Measurements from ENCODE around the gene METRNL.
"Not testable (repeated sequence)": the region's sequence is repeated elsewhere in the genome, so short reads cannot be mapped to it uniquely, and the experiment has no call there.

METRNL gene

GRCh38 chr17:83135692-83136091, 56.3 kb downstream of the METRNL start:
- no peak overlapping the region for H3K4me3 ChIP-seq (ENCODE audit: severe bottlenecking)
- no peaks in the 10 kb centered on the region for H3K9me3 ChIP-seq (ENCODE audit: severe bottlenecking)
- no peak overlapping the region for H3K27ac ChIP-seq (ENCODE audit: poor library complexity, severe bottlenecking)
- no peaks in the 10 kb centered on the region for H3K4me1 ChIP-seq (ENCODE audit: insufficient read depth, poor library complexity, severe bottlenecking)
- no peak for DNase-seq (ENCODE audit: low spot score)
- no peaks in the 10 kb centered on the region for H3K36me3 ChIP-seq (ENCODE audit: low read depth)
- ATAC-seq (ENCODE audit: low read depth): no peak
- H3K27me3 ChIP-seq (ENCODE audit: insufficient read depth, poor library complexity, severe bottlenecking): peaks cover 11% of the 10 kb centered on the region
- no peak for TF ChIP-seq CTCF (IDR thresholded peaks at IDR 0.05; ENCODE audit: poor library complexity, severe bottlenecking)

DNA sequence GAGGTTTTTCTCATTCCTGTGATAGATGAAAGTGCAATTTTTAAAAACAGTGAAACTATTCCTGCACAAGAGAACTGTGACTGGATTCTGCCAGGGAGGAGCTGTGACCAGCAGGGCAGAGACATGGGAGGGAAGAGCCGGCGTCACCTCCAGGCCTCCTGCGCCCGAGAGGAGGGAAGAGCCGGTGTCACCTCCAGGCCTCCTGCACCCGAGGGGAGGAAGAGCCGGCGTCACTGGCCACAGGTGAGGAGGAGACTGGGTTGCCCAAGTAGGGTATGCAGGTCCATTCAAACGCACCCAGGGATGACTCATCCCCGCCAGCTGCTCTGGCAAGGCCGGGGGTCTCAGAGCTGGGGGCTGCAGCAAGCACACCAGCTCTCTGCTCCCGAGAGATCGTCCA, 56.7 kb downstream of the METRNL start:
- H3K36me3 ChIP-seq (ENCODE audit: low read depth): no peaks in the 10 kb centered on the region
- peaks cover 7% of the 10 kb centered on the region for H3K27me3 ChIP-seq (ENCODE audit: insufficient read depth, poor library complexity, severe bottlenecking)
- TF ChIP-seq CTCF (IDR thresholded peaks at IDR 0.05; ENCODE audit: poor library complexity, severe bottlenecking): no peak
- ATAC-seq (ENCODE audit: low read depth) (no peak), DNase-seq (ENCODE audit: low spot score) (no peak)
- H3K27ac ChIP-seq (ENCODE audit: poor library complexity, severe bottlenecking): no peak overlapping the region
- H3K9me3 ChIP-seq (ENCODE audit: severe bottlenecking): peaks cover 2% of the 10 kb centered on the region
- H3K4me1 ChIP-seq (ENCODE audit: insufficient read depth, poor library complexity, severe bottlenecking): no peaks in the 10 kb centered on the region
- H3K4me3 ChIP-seq (ENCODE audit: severe bottlenecking): no peak overlapping the region

DNA sequence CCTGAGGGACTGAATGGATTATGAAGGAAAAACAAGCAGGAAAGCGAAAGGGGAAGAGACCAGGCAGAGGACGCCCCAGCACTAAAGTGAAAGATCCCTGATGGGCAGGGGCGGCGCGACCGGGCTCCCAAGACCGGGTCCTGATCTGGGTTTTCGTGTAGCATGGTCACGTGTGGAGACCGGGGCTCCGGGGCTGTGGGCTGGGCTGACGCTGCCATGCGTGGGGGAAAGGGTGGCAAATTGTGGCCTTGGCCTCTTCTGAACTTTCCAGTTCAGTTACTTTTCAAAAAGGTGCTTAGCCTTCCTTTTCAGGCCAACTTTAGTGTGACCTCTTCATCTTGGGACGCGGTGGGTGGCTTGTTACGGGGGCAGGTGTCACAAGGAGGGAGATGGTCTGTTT, 57.5 kb downstream of the METRNL start:
- peaks cover 7% of the 10 kb centered on the region for H3K27me3 ChIP-seq (ENCODE audit: insufficient read depth, poor library complexity, severe bottlenecking)
- H3K27ac ChIP-seq (ENCODE audit: poor library complexity, severe bottlenecking): no peak overlapping the region
- no peak overlapping the region for H3K4me3 ChIP-seq (ENCODE audit: severe bottlenecking)
- no peaks in the 10 kb centered on the region for H3K36me3 ChIP-seq (ENCODE audit: low read depth)
- no peak for DNase-seq (ENCODE audit: low spot score)
- no peaks in the 10 kb centered on the region for H3K4me1 ChIP-seq (ENCODE audit: insufficient read depth, poor library complexity, severe bottlenecking)
- TF ChIP-seq CTCF (IDR thresholded peaks at IDR 0.05; ENCODE audit: poor library complexity, severe bottlenecking): no peak
- peaks cover 5% of the 10 kb centered on the region for H3K9me3 ChIP-seq (ENCODE audit: severe bottlenecking)
- ATAC-seq (ENCODE audit: low read depth): no peak

DNA sequence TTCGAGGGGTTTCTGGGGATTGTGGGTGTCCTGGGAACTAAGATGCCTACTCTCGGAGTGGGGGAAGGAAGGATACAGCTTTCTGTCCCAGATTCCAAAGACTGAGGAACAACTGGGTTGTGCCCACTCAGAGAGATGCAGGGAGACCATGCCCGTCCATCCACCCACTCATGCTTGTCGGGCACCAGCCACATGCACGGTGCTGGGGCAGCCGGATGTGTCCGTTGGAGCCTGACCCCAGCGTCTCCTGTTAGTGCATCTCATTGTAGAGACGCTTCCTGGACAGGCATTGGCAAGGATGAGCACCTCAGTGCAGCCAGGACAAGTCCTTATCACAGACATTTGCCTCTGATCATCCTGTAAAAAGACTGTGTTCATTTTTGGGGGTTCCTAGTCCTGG, 58.1 kb downstream of the METRNL start:
- no peak for TF ChIP-seq CTCF (IDR thresholded peaks at IDR 0.05; ENCODE audit: poor library complexity, severe bottlenecking)
- Histone ChIP-seq H3K4me3 (ENCODE audit: severe bottlenecking) (no peak overlapping the region), H3K36me3 (ENCODE audit: low read depth) (no peaks in the 10 kb centered on the region), H3K27ac (ENCODE audit: poor library complexity, severe bottlenecking) (no peak overlapping the region), H3K27me3 (ENCODE audit: insufficient read depth, poor library complexity, severe bottlenecking) (peaks cover 7% of the 10 kb centered on the region), H3K9me3 (ENCODE audit: severe bottlenecking) (peaks cover 6% of the 10 kb centered on the region), H3K4me1 (ENCODE audit: insufficient read depth, poor library complexity, severe bottlenecking) (no peaks in the 10 kb centered on the region)
- no peak for ATAC-seq (ENCODE audit: low read depth)
- no peak for DNase-seq (ENCODE audit: low spot score)

GRCh38 chr17:83138820-83139219, 59.4 kb downstream of the METRNL start:
- Histone ChIP-seq H3K27ac (ENCODE audit: poor library complexity, severe bottlenecking) (no peak overlapping the region), H3K9me3 (ENCODE audit: severe bottlenecking) (peaks cover 6% of the 10 kb centered on the region), H3K4me3 (ENCODE audit: severe bottlenecking) (no peak overlapping the region), H3K36me3 (ENCODE audit: low read depth) (no peaks in the 10 kb centered on the region), H3K4me1 (ENCODE audit: insufficient read depth, poor library complexity, severe bottlenecking) (no peaks in the 10 kb centered on the region), H3K27me3 (ENCODE audit: insufficient read depth, poor library complexity, severe bottlenecking) (peaks cover 7% of the 10 kb centered on the region)
- DNase-seq (ENCODE audit: low spot score) (no peak), ATAC-seq (ENCODE audit: low read depth) (no peak)
- TF ChIP-seq CTCF (IDR thresholded peaks at IDR 0.05; ENCODE audit: poor library complexity, severe bottlenecking): no peak

- H3K27me3 ChIP-seq (ENCODE audit: insufficient read depth, poor library complexity, severe bottlenecking); ATAC-seq (ENCODE audit: low read depth): not testable (repeated sequence)
Observed at GRCh38 chr17:83139541-83140248, 60.3 kb downstream of the METRNL start.

DNA sequence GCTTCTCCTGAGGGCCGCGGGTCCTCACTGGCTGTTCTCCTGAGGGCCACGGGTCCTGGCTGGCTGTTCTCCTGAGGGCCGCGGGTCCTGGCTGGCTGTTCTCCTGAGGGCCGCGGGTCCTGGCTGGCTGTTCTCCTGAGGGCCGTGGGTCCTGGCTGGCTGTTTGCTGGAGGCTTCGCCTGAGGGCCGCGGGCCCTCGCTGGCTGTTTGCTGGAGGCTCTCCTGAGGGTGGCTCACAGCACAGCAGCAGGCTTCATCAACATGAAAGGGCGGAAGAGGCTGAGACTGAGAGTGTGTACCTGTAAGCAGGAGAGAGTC, 60.8 kb downstream of the METRNL start:
- not testable (repeated sequence) for H3K36me3 ChIP-seq (ENCODE audit: low read depth); H3K4me1 ChIP-seq (ENCODE audit: insufficient read depth, poor library complexity, severe bottlenecking); H3K4me3 ChIP-seq (ENCODE audit: severe bottlenecking); H3K27me3 ChIP-seq (ENCODE audit: insufficient read depth, poor library complexity, severe bottlenecking); H3K27ac ChIP-seq (ENCODE audit: poor library complexity, severe bottlenecking); ATAC-seq (ENCODE audit: low read depth); DNase-seq (ENCODE audit: low spot score); H3K9me3 ChIP-seq (ENCODE audit: severe bottlenecking)

More at GRCh38 chr17:83139541-83140248, 60.3 kb downstream of the METRNL start:
- not testable (repeated sequence) for H3K27ac ChIP-seq (ENCODE audit: poor library complexity, severe bottlenecking); H3K36me3 ChIP-seq (ENCODE audit: low read depth); H3K9me3 ChIP-seq (ENCODE audit: severe bottlenecking); H3K4me1 ChIP-seq (ENCODE audit: insufficient read depth, poor library complexity, severe bottlenecking); H3K4me3 ChIP-seq (ENCODE audit: severe bottlenecking); DNase-seq (ENCODE audit: low spot score)

Measured in RWPE2 (cell line).